ENCODE data around the gene NCOA6. TPM values are rescaled to one million over a fixed set of nuclear protein-coding genes. Genes with fewer than 3 reads are reported as not detected.
"Not testable (repeated sequence)": the region's sequence is repeated elsewhere in the genome, so short reads cannot be mapped to it uniquely, and the experiment has no call there.

Gene NCOA6
- total RNA-seq, 2 experiments from 2014 or later: 14.6 to 16.3 TPM

DNA sequence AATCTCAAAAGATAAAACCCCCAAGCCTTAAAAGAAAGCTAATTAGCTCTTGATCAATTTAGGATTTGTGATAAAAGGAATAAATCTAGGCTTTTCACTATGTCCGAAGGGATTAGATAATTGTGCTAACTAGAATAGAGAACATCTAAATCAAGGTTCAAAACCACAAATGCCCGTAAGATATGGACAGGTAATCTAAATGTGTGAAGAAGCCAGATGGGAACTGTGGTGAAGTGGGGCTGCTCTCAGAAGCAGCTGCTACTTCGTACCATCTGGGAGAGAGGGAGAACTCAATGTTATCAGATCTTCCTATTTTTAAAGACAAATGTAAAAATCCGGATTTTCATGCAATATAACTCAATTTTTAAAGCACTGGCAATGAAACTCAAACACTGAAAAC is 44.2 kb downstream of the NCOA6 start:
- Mint-ChIP-seq H3K27ac (no peak overlapping the region), H3K27me3 (no peaks in the 10 kb centered on the region), H3K4me1 (ENCODE audit: low read depth) (no peaks in the 10 kb centered on the region), H3K36me3 (ENCODE audit: low read depth) (peaks cover 34% of the 10 kb centered on the region), H3K4me3 (no peak overlapping the region), H3K9me3 (no peaks in the 10 kb centered on the region)
- peaks cover 14% of the 10 kb centered on the region for H3K36me3 ChIP-seq (ENCODE audit: insufficient read depth, low read length)
- ATAC-seq (ENCODE audit: poor library complexity): no peak
- no peaks in the 10 kb centered on the region for H3K27me3 ChIP-seq (ENCODE audit: control insufficient read depth in 1 of 2, insufficient read depth in 2 of 2, low read length in 2 of 2)
- no peaks in the 10 kb centered on the region for H3K9me3 ChIP-seq (ENCODE audit: control insufficient read depth in 1 of 2, insufficient read depth in 1 of 2, low read length in 2 of 2)
- H3K4me3 ChIP-seq (ENCODE audit: low read length): no peak overlapping the region
- H3K27ac ChIP-seq (ENCODE audit: low read depth in 1 of 2, low read length in 2 of 2): no peak overlapping the region
- POLR2A ChIA-PET: no interaction called here
- intact Hi-C loops (cut with DNase I, micrococcal nuclease): no loop called here
- no peak for DNase-seq
- H3K4me1 ChIP-seq (ENCODE audit: insufficient read depth, low read length): no peaks in the 10 kb centered on the region
- TF ChIP-seq, protein P1, sequence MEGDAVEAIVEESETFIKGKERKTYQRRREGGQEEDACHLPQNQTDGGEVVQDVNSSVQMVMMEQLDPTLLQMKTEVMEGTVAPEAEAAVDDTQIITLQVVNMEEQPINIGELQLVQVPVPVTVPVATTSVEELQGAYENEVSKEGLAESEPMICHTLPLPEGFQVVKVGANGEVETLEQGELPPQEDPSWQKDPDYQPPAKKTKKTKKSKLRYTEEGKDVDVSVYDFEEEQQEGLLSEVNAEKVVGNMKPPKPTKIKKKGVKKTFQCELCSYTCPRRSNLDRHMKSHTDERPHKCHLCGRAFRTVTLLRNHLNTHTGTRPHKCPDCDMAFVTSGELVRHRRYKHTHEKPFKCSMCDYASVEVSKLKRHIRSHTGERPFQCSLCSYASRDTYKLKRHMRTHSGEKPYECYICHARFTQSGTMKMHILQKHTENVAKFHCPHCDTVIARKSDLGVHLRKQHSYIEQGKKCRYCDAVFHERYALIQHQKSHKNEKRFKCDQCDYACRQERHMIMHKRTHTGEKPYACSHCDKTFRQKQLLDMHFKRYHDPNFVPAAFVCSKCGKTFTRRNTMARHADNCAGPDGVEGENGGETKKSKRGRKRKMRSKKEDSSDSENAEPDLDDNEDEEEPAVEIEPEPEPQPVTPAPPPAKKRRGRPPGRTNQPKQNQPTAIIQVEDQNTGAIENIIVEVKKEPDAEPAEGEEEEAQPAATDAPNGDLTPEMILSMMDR (IDR thresholded peaks at IDR 0.05): no peak
- CTCF ChIA-PET: interaction anchor here (1.7 kb wide), 1 partner anchor 13 kb away, joined by 6 read pairs; no protein-coding TSS in a partner anchor

GRCh38 chr20:34780291-34780690 is 45.2 kb downstream of the NCOA6 start:
- H3K27ac Mint-ChIP-seq; H3K9me3 Mint-ChIP-seq; H3K4me1 Mint-ChIP-seq (ENCODE audit: low read depth); H3K27me3 Mint-ChIP-seq; H3K4me3 ChIP-seq (ENCODE audit: low read length); intact Hi-C loops (cut with DNase I, micrococcal nuclease); H3K4me1 ChIP-seq (ENCODE audit: insufficient read depth, low read length); DNase-seq; H3K27ac ChIP-seq (ENCODE audit: low read depth in 1 of 2, low read length in 2 of 2); H3K9me3 ChIP-seq (ENCODE audit: control insufficient read depth in 1 of 2, insufficient read depth in 1 of 2, low read length in 2 of 2); ATAC-seq (ENCODE audit: poor library complexity); H3K4me3 Mint-ChIP-seq; H3K27me3 ChIP-seq (ENCODE audit: control insufficient read depth in 1 of 2, insufficient read depth in 2 of 2, low read length in 2 of 2): not testable (repeated sequence)
- H3K36me3 ChIP-seq (ENCODE audit: insufficient read depth, low read length): peaks cover 23% of the 10 kb centered on the region
- ChIA-PET CTCF (interaction anchor here (1.7 kb wide), 1 partner anchor 12 kb away, joined by 6 read pairs; no protein-coding TSS in a partner anchor), POLR2A (interaction anchor here (0.5 kb wide), 1 partner anchor 407 kb away, joined by 4 read pairs; no protein-coding TSS in a partner anchor)
- peaks cover 40% of the 10 kb centered on the region for H3K36me3 Mint-ChIP-seq (ENCODE audit: low read depth)

- H3K27ac Mint-ChIP-seq: no peak overlapping the region
- ChIA-PET POLR2A (no interaction called here), CTCF (interaction anchor here (0.7 kb wide), 1 partner anchor 35 kb away, joined by 3 read pairs; no protein-coding TSS in a partner anchor)
- no peaks in the 10 kb centered on the region for H3K9me3 ChIP-seq (ENCODE audit: control insufficient read depth in 1 of 2, insufficient read depth in 1 of 2, low read length in 2 of 2)
- DNase-seq (no peak), ATAC-seq (ENCODE audit: poor library complexity) (no peak)
- H3K36me3 Mint-ChIP-seq (ENCODE audit: low read depth): peaks cover 65% of the 10 kb centered on the region
- H3K4me3 ChIP-seq (ENCODE audit: low read length): no peak overlapping the region
- TF ChIP-seq, protein P1 (IDR thresholded peaks at IDR 0.05): no peak
- H3K36me3 ChIP-seq (ENCODE audit: insufficient read depth, low read length): peaks cover 48% of the 10 kb centered on the region
- intact Hi-C loops (cut with DNase I, micrococcal nuclease): no loop called here
- no peaks in the 10 kb centered on the region for H3K4me1 ChIP-seq (ENCODE audit: insufficient read depth, low read length)
- no peaks in the 10 kb centered on the region for H3K4me1 Mint-ChIP-seq (ENCODE audit: low read depth)
- H3K27ac ChIP-seq (ENCODE audit: low read depth in 1 of 2, low read length in 2 of 2): no peak overlapping the region
- no peaks in the 10 kb centered on the region for H3K9me3 Mint-ChIP-seq
- H3K27me3 Mint-ChIP-seq: no peaks in the 10 kb centered on the region
- no peaks in the 10 kb centered on the region for H3K27me3 ChIP-seq (ENCODE audit: control insufficient read depth in 1 of 2, insufficient read depth in 2 of 2, low read length in 2 of 2)
- H3K4me3 Mint-ChIP-seq: no peak overlapping the region
Measured at GRCh38 chr20:34776177-34776576, 49.3 kb downstream of the NCOA6 start.

- Mint-ChIP-seq H3K9me3 (no peaks in the 10 kb centered on the region), H3K4me1 (ENCODE audit: low read depth) (no peaks in the 10 kb centered on the region), H3K36me3 (ENCODE audit: low read depth) (peaks cover 59% of the 10 kb centered on the region), H3K4me3 (no peak overlapping the region), H3K27me3 (no peaks in the 10 kb centered on the region), H3K27ac (no peak overlapping the region)
- intact Hi-C loops (cut with DNase I, micrococcal nuclease): loop anchor here in 1 of 2 experiments (5.0 kb wide), 1 partner anchor 238 kb away; no protein-coding TSS in a partner anchor
- DNase-seq: no peak
- H3K27me3 ChIP-seq (ENCODE audit: control insufficient read depth in 1 of 2, insufficient read depth in 2 of 2, low read length in 2 of 2): no peaks in the 10 kb centered on the region
- H3K4me1 ChIP-seq (ENCODE audit: insufficient read depth, low read length): no peaks in the 10 kb centered on the region
- ChIA-PET POLR2A (no interaction called here), CTCF (interaction anchor here (0.9 kb wide), 1 partner anchor 462 kb away, joined by 3 read pairs; no protein-coding TSS in a partner anchor)
- no peaks in the 10 kb centered on the region for H3K9me3 ChIP-seq (ENCODE audit: control insufficient read depth in 1 of 2, insufficient read depth in 1 of 2, low read length in 2 of 2)
- H3K4me3 ChIP-seq (ENCODE audit: low read length): no peak overlapping the region
- no peak overlapping the region for H3K27ac ChIP-seq (ENCODE audit: low read depth in 1 of 2, low read length in 2 of 2)
- TF ChIP-seq, protein P1 (IDR thresholded peaks at IDR 0.05): no peak
- peaks cover 43% of the 10 kb centered on the region for H3K36me3 ChIP-seq (ENCODE audit: insufficient read depth, low read length)
- no peak for ATAC-seq (ENCODE audit: poor library complexity)
Measured at GRCh38 chr20:34774886-34775285, 50.6 kb downstream of the NCOA6 start.

Data from CD4-positive, alpha-beta T cell (primary cell).